Measurements from ENCODE around the gene ADO.

ADO gene

GRCh38 chr10:62794306-62794705 lies 10.2 kb upstream of the ADO start:
- H3K27ac ChIP-seq (ENCODE audit: low read length): no peak overlapping the region

GRCh38 chr10:62795100-62795499 lies 9.4 kb upstream of the ADO start:
- H3K36me3 ChIP-seq (ENCODE audit: control insufficient read depth in 2 of 2, insufficient read depth in 2 of 2, low read length in 2 of 2): no peaks in the 10 kb centered on the region
- H3K27ac ChIP-seq (ENCODE audit: low read length): no peak overlapping the region
- no peaks in the 10 kb centered on the region for H3K27me3 ChIP-seq (ENCODE audit: control insufficient read depth in 1 of 2, insufficient read depth in 2 of 2, low read length in 2 of 2)

More at GRCh38 chr10:62794306-62794705, 10.2 kb upstream of the ADO start:
- Histone ChIP-seq H3K4me1 (ENCODE audit: control insufficient read depth, insufficient read depth, low read length) (peaks cover 2% of the 10 kb centered on the region), H3K9me3 (ENCODE audit: control insufficient read depth in 2 of 2, low read length in 2 of 2) (no peaks in the 10 kb centered on the region), H3K4me3 (ENCODE audit: low read length in 2 of 2) (no peak overlapping the region), H3K9ac (ENCODE audit: low read length in 2 of 2) (no peak overlapping the region), H3K27me3 (ENCODE audit: control insufficient read depth in 1 of 2, insufficient read depth in 2 of 2, low read length in 2 of 2) (no peaks in the 10 kb centered on the region), H3K36me3 (ENCODE audit: control insufficient read depth in 2 of 2, insufficient read depth in 2 of 2, low read length in 2 of 2) (no peaks in the 10 kb centered on the region)

GRCh38 chr10:62795762-62796161 lies 8.8 kb upstream of the ADO start:
- no peaks in the 10 kb centered on the region for H3K27me3 ChIP-seq (ENCODE audit: control insufficient read depth in 1 of 2, insufficient read depth in 2 of 2, low read length in 2 of 2)

More at GRCh38 chr10:62795100-62795499, 9.4 kb upstream of the ADO start:
- Histone ChIP-seq H3K9ac (ENCODE audit: low read length in 2 of 2) (no peak overlapping the region), H3K4me3 (ENCODE audit: low read length in 2 of 2) (no peak overlapping the region), H3K9me3 (ENCODE audit: control insufficient read depth in 2 of 2, low read length in 2 of 2) (no peaks in the 10 kb centered on the region), H3K4me1 (ENCODE audit: control insufficient read depth, insufficient read depth, low read length) (no peaks in the 10 kb centered on the region)

GRCh38 chr10:62796896-62797295 lies 7.6 kb upstream of the ADO start:
- Histone ChIP-seq H3K9ac (ENCODE audit: low read length in 2 of 2) (no peak overlapping the region), H3K4me3 (ENCODE audit: low read length in 2 of 2) (no peak overlapping the region)

More at GRCh38 chr10:62795762-62796161, 8.8 kb upstream of the ADO start:
- H3K27ac ChIP-seq (ENCODE audit: low read length): no peak overlapping the region
- H3K9me3 ChIP-seq (ENCODE audit: control insufficient read depth in 2 of 2, low read length in 2 of 2): no peaks in the 10 kb centered on the region
- H3K9ac ChIP-seq (ENCODE audit: low read length in 2 of 2): no peak overlapping the region
- no peak overlapping the region for H3K4me3 ChIP-seq (ENCODE audit: low read length in 2 of 2)
- H3K36me3 ChIP-seq (ENCODE audit: control insufficient read depth in 2 of 2, insufficient read depth in 2 of 2, low read length in 2 of 2): no peaks in the 10 kb centered on the region
- H3K4me1 ChIP-seq (ENCODE audit: control insufficient read depth, insufficient read depth, low read length): no peaks in the 10 kb centered on the region

GRCh38 chr10:62801871-62802270 lies 2.6 kb upstream of the ADO start:
- peaks cover 12% of the 10 kb centered on the region for H3K4me1 ChIP-seq (ENCODE audit: control insufficient read depth, insufficient read depth, low read length)
- H3K27ac ChIP-seq (ENCODE audit: low read length): no peak overlapping the region

More at GRCh38 chr10:62796896-62797295, 7.6 kb upstream of the ADO start:
- Histone ChIP-seq H3K27me3 (ENCODE audit: control insufficient read depth in 1 of 2, insufficient read depth in 2 of 2, low read length in 2 of 2) (no peaks in the 10 kb centered on the region), H3K4me1 (ENCODE audit: control insufficient read depth, insufficient read depth, low read length) (no peaks in the 10 kb centered on the region), H3K36me3 (ENCODE audit: control insufficient read depth in 2 of 2, insufficient read depth in 2 of 2, low read length in 2 of 2) (no peaks in the 10 kb centered on the region), H3K27ac (ENCODE audit: low read length) (no peak overlapping the region), H3K9me3 (ENCODE audit: control insufficient read depth in 2 of 2, low read length in 2 of 2) (no peaks in the 10 kb centered on the region)

GRCh38 chr10:62803724-62804355 lies 680 bp upstream of the ADO start:
- Histone ChIP-seq H3K9me3 (ENCODE audit: control insufficient read depth in 2 of 2, low read length in 2 of 2) (no peaks in the 10 kb centered on the region), H3K9ac (ENCODE audit: low read length in 2 of 2) (peak overlapping the region; percentile 90 to 92), H3K36me3 (ENCODE audit: control insufficient read depth in 2 of 2, insufficient read depth in 2 of 2, low read length in 2 of 2) (no peaks in the 10 kb centered on the region), H3K27ac (ENCODE audit: low read length) (peak overlapping the region; percentile 95), H3K4me1 (ENCODE audit: control insufficient read depth, insufficient read depth, low read length) (peaks cover 17% of the 10 kb centered on the region), H3K4me3 (ENCODE audit: low read length in 2 of 2) (peak overlapping the region; percentile 83 to 96), H3K27me3 (ENCODE audit: control insufficient read depth in 1 of 2, insufficient read depth in 2 of 2, low read length in 2 of 2) (no peaks in the 10 kb centered on the region)

More at GRCh38 chr10:62801871-62802270, 2.6 kb upstream of the ADO start:
- H3K36me3 ChIP-seq (ENCODE audit: control insufficient read depth in 2 of 2, insufficient read depth in 2 of 2, low read length in 2 of 2): no peaks in the 10 kb centered on the region
- H3K9me3 ChIP-seq (ENCODE audit: control insufficient read depth in 2 of 2, low read length in 2 of 2): no peaks in the 10 kb centered on the region
- H3K4me3 ChIP-seq (ENCODE audit: low read length in 2 of 2): no peak overlapping the region
- H3K27me3 ChIP-seq (ENCODE audit: control insufficient read depth in 1 of 2, insufficient read depth in 2 of 2, low read length in 2 of 2): no peaks in the 10 kb centered on the region
- no peak overlapping the region for H3K9ac ChIP-seq (ENCODE audit: low read length in 2 of 2)

- Histone ChIP-seq H3K4me1 (ENCODE audit: control insufficient read depth, insufficient read depth, low read length) (peaks cover 17% of the 10 kb centered on the region), H3K9me3 (ENCODE audit: control insufficient read depth in 2 of 2, low read length in 2 of 2) (no peaks in the 10 kb centered on the region), H3K36me3 (ENCODE audit: control insufficient read depth in 2 of 2, insufficient read depth in 2 of 2, low read length in 2 of 2) (no peaks in the 10 kb centered on the region), H3K27me3 (ENCODE audit: control insufficient read depth in 1 of 2, insufficient read depth in 2 of 2, low read length in 2 of 2) (no peaks in the 10 kb centered on the region), H3K4me3 (ENCODE audit: low read length in 2 of 2) (peak overlapping the region; percentile 83 to 96), H3K9ac (ENCODE audit: low read length in 2 of 2) (peak overlapping the region; percentile 90 to 92), H3K27ac (ENCODE audit: low read length) (peak overlapping the region; percentile 95)
Observed at GRCh38 chr10:62805231-62806099, 945 bp downstream of the ADO start.

GRCh38 chr10:62806251-62806650 lies 1.7 kb downstream of the ADO start:
- Histone ChIP-seq H3K4me3 (ENCODE audit: low read length in 2 of 2) (peak overlapping the region; percentile 41 to 96), H3K36me3 (ENCODE audit: control insufficient read depth in 2 of 2, insufficient read depth in 2 of 2, low read length in 2 of 2) (no peaks in the 10 kb centered on the region), H3K9me3 (ENCODE audit: control insufficient read depth in 2 of 2, low read length in 2 of 2) (no peaks in the 10 kb centered on the region), H3K9ac (ENCODE audit: low read length in 2 of 2) (no peak overlapping the region), H3K27me3 (ENCODE audit: control insufficient read depth in 1 of 2, insufficient read depth in 2 of 2, low read length in 2 of 2) (no peaks in the 10 kb centered on the region), H3K27ac (ENCODE audit: low read length) (no peak overlapping the region), H3K4me1 (ENCODE audit: control insufficient read depth, insufficient read depth, low read length) (peaks cover 17% of the 10 kb centered on the region)

- Histone ChIP-seq H3K9ac (ENCODE audit: low read length in 2 of 2) (no peak overlapping the region), H3K4me1 (ENCODE audit: control insufficient read depth, insufficient read depth, low read length) (peaks cover 20% of the 10 kb centered on the region), H3K36me3 (ENCODE audit: control insufficient read depth in 2 of 2, insufficient read depth in 2 of 2, low read length in 2 of 2) (peaks cover 0 to 2% of the 10 kb centered on the region in 2 donors), H3K9me3 (ENCODE audit: control insufficient read depth in 2 of 2, low read length in 2 of 2) (no peaks in the 10 kb centered on the region), H3K27me3 (ENCODE audit: control insufficient read depth in 1 of 2, insufficient read depth in 2 of 2, low read length in 2 of 2) (peaks cover 10 to 13% of the 10 kb centered on the region in 2 donors), H3K27ac (ENCODE audit: low read length) (no peak overlapping the region), H3K4me3 (ENCODE audit: low read length in 2 of 2) (no peak overlapping the region)
Observed at GRCh38 chr10:62810156-62810902, 5.8 kb downstream of the ADO start.

- Histone ChIP-seq H3K9ac (ENCODE audit: low read length in 2 of 2) (no peak overlapping the region), H3K27me3 (ENCODE audit: control insufficient read depth in 1 of 2, insufficient read depth in 2 of 2, low read length in 2 of 2) (peaks cover 15 to 18% of the 10 kb centered on the region in 2 donors), H3K9me3 (ENCODE audit: control insufficient read depth in 2 of 2, low read length in 2 of 2) (no peaks in the 10 kb centered on the region), H3K36me3 (ENCODE audit: control insufficient read depth in 2 of 2, insufficient read depth in 2 of 2, low read length in 2 of 2) (peaks cover 0 to 2% of the 10 kb centered on the region in 2 donors), H3K27ac (ENCODE audit: low read length) (no peak overlapping the region), H3K4me1 (ENCODE audit: control insufficient read depth, insufficient read depth, low read length) (peaks cover 26% of the 10 kb centered on the region), H3K4me3 (ENCODE audit: low read length in 2 of 2) (no peak overlapping the region)
Observed at GRCh38 chr10:62811159-62811875, 6.8 kb downstream of the ADO start.
